ENCODE data around the gene TRDN.

The TRDN gene, protein sequence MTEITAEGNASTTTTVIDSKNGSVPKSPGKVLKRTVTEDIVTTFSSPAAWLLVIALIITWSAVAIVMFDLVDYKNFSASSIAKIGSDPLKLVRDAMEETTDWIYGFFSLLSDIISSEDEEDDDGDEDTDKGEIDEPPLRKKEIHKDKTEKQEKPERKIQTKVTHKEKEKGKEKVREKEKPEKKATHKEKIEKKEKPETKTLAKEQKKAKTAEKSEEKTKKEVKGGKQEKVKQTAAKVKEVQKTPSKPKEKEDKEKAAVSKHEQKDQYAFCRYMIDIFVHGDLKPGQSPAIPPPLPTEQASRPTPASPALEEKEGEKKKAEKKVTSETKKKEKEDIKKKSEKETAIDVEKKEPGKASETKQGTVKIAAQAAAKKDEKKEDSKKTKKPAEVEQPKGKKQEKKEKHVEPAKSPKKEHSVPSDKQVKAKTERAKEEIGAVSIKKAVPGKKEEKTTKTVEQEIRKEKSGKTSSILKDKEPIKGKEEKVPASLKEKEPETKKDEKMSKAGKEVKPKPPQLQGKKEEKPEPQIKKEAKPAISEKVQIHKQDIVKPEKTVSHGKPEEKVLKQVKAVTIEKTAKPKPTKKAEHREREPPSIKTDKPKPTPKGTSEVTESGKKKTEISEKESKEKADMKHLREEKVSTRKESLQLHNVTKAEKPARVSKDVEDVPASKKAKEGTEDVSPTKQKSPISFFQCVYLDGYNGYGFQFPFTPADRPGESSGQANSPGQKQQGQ

DNA sequence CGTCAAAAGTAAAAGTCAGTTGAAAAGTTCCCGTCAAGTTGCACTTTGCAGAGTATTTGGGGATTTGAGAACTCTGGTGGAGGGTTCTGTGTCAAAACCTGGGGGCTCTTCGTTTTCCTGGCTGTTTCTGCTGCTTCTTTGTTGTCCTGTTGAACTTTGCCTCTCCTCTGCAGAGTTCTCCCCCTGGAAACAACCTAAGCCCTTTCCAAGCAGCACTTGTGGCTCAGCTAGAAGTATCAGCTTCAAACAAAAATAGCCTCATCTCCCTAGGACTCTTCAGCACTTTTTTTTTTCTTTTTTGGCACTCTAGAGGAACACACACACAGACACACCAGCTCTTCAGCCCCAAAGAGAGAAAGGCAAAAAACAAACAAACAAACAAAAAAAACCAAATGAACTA is at the start of gene TRDN:
TSS of gene TRDN (minus strand) at position 169 of the 400 bp plus-strand sequence. CDS start 175 bp downstream, outside the sequence.
- no peak for DNase-seq

DNA sequence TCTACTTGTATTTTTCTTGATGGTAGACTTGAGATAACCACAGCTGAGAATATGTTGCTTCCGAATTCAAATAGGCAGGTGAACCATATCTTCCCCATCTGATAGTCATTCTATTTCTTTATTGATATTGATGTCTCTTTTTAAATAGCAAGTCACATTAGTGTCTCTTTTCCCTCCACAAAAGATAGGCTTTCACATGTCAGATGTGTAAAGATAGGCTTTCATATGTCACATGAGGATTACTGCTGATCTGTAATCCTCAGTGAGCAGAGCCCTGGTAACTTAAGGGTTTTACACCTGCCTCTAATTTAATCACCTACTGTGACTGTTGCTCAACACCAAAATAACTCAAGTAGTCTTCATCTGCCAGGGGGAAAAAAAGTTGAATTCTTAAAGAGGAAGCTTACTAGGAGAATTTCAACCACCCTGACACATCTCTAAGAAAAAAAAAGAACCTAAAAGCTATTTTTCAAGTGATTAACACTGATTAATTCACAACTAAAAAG is 45.3 kb upstream of the TRDN start:
- no peak for DNase-seq

DNA sequence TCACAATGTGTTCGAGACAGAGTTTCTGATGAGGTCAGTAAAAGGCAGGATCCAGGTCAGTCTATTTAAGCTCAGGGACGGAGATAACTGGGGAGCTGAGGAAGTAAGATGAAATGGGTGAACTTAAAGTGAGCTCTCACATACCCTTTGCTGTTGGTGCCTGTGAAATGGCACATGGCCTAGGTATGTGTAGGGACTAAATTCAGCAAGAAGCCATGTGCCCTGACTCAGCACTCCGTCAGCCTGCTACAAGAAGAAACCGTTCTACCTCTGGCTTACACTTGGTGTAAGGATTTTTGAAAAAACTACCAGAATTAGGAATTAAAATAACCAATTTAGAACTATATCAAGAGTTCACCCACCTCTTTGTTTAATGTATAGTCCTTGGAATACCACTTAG is 41.1 kb upstream of the TRDN start:
- no peak for DNase-seq

DNA sequence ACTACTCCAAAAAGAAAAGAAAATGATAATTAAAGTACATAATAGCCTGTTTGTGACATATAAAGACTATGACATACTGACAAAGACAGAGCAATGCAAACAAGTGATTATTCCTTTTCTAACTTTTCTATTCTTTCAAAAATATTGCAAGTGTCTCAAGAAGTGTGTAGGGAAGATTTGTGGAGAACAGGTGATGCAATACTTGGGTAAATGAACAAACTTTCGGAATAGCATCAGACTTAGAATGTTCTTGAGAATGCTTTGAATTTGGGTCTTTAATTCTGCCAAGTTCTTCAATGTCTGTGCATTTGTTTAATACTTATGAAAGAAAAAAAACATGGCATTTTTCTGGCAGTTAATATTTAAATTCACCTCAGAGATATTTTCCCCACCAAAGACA is 40.0 kb upstream of the TRDN start:
- no peak for DNase-seq

DNA sequence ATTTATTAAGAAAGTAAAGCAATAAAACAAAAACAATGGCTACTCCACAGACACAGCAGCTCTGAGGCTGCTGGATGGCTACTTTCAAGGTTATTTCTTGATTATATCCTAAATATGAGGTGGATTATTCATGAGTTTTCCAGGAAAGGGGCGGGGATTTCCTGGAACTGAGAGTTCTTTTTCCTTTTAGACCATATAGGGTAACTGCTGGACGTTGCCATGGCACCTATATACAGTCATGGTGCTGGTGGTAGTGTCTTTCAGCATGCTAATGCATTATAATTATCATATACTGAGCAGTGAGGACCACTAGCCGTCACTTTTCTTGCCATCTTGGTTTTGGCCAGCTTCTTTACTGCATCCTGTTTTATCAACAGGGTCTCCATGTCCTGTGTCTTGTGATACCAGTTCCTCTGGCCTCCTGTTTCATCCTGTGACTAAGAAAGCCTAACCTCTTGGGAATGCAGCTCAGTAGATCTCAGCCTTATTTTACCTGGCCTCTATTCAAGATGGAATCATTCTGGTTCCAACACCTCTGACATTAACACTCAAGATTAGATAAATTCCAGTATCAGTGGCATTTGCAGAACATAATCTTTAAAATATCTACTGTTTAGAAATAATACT is 32.3 kb upstream of the TRDN start:
- DNase-seq: no peak

DNA sequence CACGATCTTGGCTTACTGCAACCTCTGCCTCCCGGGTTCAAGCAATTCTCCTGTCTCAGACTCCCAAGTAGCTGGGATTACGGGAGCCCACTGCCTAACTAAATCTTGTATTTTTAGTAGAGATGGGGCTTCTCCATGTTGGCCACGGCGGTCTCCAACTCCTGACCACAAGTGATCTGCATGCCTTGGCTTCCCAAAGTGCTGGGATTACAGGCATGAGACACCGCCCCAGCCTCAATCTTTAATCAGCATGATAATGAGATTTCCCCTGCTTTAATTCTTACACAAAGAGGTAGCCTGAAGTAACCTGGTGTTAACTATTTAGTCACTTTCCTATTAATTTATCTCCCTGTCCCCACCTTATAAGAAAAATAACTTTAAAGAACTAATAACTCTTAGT is 31.3 kb upstream of the TRDN start:
- DNase-seq: no peak

DNA sequence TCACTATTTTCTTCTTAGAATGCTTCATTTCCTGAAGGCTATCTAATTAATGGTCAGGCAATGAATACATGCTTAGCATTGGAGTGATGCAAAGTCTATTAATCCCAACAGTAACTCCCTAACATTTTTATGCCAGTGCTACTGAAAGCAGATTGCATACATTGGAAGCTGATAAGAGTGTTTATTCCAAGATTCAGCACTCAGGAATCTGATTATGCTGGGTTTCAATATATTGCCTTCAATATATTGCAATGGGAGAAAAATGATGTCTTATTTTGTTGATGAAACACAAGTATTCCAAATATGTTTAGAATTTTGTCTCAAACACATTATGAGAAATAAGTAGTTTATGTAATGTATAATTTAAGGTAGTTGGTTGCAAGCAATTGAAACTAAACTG is 26.7 kb upstream of the TRDN start:
- DNase-seq: no peak

DNA sequence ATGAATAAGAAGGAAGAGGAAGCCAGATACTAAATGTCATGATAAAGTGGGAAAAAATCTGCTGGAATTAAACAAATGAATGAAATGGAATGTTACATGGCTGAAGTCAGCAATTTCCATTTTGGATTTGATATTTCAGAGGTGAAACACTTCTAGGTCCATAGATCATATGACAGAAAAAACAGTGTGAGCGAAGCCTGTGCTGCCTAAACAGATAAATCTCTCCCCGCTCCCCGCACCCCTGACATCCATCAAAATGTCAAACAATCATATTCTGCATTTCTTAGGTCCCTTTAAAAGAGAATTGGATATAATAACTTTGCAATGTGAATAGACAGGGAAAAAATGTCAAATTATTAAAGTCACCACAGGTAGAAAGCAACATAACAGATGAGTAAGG is 26.0 kb upstream of the TRDN start:
- DNase-seq: no peak

DNA sequence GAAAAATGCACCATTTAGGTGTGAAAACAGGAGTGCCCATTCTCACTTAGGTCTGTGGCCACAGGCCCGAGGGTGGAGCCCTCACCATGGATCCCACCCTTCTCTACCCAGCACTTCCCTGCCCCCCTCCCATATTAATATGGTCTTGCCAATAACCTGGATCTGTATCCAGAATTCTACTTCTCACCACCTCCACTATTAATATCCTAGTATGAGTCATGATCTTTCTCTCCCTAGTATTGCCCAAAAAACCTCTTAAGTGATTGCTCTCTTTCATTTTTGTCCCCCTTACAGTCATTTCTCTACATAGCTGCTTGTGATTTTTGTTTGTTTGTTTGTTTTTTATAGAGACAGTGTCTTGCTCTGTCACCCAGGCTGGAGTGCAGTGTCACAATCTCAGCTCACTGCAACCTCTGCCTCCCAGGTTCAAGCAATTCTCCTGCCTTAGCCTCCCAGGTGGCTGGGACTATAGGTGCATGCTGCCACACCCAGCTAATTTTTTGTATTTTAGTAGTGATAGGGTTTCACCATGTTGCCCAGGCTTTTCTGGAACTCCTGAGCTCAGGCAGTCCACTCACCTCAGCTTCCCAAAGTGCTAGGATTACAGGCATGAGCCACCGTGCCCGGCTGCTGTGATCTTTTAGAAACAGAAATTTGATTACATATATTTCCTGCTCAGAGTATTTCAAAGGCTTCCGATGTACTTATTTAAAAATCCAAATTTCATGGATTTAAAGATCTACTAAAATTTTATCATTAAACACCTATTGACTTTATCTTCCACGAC is 24.5 kb upstream of the TRDN start:
- DNase-seq: no peak

DNA sequence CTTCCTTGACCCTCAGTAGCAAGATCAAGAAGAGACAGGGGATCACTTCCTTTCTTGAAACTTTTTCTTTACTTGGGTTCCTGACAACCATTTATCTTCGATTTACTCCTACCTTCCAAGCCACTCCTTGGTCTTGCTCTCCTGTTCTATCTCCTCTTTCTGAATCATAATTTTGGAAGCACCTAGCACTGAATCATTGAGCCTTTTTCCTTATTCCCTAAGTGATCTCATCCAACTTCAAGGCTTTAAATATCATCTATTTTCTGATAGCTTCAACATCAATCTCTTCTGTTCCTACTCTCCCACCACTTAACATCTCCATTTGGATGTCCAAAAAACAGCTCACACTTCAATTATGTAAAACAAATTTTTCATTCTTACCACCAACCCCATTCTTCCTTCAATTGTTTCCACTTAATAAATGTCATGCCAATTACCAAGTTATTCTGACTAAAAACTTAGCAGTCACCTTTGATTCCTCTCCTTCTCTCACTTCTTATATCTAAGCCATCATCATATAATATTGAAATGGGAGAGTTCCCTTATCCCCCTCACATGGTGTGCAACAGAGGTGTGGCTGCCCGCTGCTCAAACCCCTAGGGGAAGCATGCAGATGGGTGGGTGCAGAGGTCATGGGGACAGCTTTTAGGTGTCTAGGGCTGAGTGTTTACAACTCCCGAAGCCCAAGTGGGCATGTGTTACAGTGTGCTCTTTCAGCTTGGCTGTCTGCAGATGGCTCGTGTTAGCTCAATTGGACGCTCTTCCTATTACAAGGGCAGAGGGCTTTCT is 23.4 kb upstream of the TRDN start:
- no peak for DNase-seq

DNA sequence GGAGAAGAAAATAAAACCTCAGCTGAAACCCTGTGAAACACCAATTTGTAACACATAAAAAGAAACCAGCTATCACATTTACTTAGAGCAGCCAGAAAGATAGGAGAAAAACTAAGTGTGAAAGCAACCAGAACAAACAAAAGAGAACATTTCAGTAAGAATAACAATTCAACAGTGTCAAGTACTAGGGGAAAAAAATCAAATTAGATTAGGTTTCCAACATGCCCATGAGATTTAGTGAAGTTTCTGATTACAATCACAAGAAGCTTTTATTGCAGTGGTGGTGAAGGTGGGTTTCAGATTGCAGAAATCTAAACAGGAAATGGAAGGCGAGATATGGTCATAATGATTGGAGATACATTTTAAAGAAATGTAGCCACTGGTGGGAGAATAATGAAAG is 22.1 kb upstream of the TRDN start:
- no peak for DNase-seq

DNA sequence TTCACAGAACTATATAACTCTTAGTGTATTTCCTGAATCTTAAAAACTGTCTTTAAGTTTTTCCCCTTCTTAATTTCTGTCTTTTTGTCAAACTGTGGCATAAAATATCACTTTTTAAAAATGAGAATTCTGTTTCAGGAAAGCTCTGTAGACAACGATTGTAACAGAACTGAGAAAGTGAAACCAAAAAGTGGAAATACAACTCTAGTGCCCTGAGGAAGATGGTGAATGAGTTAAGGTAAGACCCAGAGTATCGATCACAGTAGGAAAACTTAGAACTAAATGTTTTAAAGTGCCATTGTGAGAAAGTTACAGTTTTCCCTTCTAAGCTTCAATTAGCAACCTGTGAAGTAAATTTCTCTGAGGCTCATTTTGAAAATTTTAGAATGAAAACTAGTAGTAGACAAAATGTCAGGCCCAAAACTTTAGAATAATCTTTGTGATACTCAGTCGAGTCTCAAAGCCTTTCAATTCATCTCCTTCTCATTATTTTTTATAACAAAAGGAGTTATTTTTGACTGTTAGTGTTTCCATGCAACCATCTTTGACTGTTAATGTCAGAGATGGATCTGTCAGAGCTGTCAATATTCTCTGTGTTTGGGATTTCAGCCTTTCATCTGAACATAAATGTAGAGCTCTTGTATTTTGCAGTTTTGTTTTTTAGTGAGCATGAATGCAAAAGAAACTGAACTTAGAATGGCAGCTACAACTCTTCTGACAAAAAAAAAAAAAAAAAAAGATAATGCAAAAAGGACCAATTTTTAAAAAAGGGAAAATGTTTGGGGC is 19.0 kb upstream of the TRDN start:
- DNase-seq: peak; percentile 55

DNA sequence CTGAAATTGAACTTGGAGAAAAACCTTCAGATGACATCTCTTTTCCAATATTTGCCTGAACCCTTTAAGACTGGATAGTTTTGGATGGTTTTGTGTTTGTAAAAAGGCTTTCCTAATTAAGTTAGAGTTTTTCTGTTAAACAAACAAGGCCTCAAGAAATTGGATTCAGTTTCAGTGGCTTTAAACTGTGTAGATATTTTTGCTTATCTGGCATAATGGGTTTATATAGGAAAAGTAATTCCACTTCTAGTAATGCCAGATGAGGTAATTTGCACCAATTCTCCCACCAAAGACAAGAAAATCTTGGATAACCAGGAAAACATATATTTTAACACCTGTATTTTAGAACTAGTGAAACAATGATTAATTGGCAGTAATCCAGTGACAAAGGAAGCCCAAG is 12.0 kb upstream of the TRDN start:
- no peak for DNase-seq

DNA sequence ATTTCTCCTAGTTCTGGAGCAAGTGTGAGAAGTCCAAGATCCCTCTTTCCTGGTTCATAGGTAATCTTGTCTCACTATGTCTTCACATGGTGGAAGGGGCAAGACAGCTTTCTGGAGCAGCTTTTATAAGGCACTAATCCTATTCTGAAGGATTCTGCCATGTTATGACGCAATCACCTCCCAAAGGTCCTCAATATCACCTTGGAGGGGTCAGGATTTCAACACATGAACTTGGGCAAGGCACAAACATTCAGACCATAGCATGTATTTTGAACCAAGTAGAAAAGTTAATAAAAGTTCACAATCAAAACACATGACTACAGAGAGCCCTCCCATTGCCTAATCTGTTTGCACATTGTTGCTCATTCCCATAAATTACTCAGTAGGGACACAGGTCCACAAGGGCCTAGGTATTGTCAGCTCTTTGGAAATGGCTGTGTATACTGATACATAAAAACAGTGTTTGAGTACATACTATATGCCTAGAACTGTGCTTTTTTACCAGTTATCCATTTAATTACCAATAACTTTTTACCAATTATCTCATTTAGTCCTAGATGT is 11.3 kb upstream of the TRDN start:
- DNase-seq: no peak

DNA sequence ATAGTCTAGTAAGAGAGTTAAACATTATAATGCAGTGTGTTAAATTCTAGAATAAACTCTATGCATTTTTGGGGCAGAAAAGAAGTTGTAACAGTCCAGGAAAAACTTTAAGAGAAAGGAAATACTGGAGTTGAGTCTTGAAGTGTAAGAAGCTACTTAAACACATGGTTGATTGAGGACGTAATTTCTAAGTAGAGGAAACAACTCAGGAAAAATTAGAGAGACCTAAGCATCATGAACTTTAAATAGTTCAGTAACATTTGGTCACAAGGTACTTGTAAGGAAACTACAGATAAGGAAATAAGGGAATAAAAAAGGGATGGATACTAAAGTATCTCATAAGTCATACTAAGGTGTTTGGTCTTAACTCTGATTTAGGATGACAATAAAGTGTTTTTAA is 4.7 kb upstream of the TRDN start:
- no peak for DNase-seq

DNA sequence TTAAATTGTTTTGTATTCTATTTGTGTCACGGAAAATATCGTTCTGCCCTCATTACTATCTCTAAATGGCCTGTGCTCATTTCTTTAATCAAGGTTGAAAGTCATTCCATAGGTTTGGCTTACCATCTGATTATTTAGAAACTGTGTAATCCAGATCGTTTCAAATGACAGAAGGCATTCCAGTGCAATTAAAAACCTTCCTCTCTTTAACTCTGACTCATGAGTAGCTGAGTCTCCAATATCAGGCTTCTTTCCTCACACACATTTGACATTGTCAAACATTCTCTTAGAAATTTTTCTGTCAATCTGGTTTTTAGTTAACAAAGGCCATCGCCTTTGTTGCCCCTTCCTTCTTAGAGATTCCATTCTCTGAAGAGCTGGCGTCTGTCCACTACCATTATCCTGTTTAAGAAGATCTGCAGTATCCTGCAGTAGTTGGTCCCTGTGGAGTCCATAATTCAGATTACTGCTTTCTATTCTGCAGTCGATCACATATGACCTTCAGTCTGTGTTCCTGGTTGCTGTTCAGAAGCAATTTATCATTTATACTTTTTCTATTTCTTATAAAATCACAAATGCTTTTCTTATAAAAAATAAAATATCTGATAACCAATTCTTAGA is 3.9 kb upstream of the TRDN start:
- no peak for DNase-seq

DNA sequence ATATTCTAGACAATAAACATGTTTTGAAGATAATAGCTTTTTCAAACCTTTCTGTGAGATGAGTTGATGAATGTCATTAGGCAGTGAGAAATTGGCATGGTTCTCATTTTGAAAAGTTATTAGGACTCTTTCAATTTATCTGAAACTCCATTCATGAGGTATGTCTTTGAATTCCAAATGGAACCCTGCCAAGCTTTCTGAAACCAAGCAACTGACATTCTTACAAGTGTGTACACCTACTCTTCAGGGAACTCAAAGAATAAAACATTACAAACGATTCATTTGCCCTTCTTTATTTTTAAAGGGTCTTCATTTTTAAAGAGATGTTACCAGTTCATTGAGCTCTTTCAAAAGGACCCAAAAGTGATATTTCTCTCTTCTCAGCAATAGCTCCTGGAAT is 2.1 kb upstream of the TRDN start:
- no peak for DNase-seq

DNA sequence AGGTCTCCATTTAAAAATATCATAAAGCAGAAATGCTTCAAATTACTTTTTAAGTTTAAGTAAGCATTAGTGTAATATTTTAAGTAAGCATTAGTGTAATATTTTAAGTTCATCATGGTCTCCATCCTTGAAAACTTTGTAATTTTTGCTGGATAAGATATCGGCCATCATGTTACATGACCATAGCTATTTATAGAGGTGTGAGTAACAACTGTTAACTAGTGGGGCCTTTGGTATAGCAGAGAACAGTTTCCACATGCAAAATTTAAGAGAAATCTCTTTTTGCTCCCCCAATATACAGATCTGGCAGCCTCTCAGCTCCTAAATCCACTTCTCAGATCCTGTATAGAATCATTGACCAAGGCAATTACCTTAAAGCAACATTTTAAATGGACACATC is 468 bp downstream of the TRDN start:
- no peak for DNase-seq

DNA sequence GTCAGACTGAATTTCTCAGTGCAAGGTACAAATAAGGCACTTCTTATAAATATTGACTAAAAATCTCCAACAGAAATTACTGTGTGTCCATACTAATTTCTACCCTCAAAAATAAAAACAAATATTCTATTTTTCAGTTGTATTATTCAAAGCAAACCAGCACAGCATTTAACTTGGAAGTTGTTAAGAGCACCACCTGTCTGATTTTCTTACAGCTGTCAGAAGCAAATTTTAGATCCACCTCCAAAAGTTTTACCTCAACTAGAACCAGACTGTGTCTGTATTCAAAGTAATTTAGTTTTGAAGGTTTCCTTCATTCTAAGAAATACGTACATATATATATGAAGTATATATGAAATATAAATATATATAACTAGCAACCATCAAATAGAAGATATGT is 1.2 kb downstream of the TRDN start:
- no peak for DNase-seq

DNA sequence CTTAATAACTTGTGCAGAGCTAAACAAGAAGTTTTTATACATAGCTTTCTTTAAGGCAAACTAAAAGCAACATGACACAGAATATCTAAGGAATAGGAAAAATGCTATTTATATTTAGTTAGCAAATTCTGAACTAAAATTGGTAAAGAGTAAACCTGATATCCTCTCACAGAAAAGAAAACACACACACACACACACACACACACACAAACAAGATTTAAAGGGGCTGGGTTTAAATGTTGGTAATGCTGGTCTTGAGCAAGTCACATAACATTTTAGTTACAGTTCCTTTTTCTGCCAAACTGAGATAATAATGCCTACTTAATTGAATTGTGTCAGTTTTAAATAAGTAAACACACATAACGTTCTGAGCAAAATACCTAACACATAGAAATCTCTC is 1.6 kb downstream of the TRDN start:
- DNase-seq: no peak

DNA sequence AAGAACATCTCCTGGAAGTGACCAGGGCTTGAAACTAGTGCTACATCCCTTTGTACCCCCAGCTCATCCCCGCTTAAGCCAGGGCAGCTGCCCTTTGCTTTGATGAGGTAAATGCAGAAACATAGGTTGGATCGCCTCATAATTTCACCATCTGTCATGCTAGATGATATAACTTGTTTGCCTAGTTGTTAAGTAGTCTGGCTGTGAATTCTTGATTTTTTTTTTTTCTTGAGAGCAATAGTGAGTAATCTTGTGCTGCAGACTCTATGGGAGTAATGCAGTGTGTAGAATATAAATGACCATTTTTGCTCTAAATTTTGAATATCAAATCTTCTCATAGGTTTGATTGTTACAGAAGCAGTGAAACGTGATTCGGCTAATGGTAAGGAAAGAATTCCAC is 4.1 kb downstream of the TRDN start:
- DNase-seq: no peak
